Activated CD8-positive, alpha-beta memory T cell treated with anti-CD3 and anti-CD28 coated beads, Interleukin-2, amount 50 U/mL, for 24 hours (primary cell): ENCODE measurements around the gene IDH3B.
"Not testable (repeated sequence)": the region's sequence is repeated elsewhere in the genome, so short reads cannot be mapped to it uniquely, and the experiment has no call there.

Experiments used
- DNase-seq: peaks from one replicate; pipeline ENCODE4 v3.0.0-alpha.2; 2020; ENCODE audit errors: extremely low read depth

Gene IDH3B

GRCh38 chr20:2663887-2664719, at the start of gene IDH3B:
TSS of gene IDH3B (minus strand) at chr20:2664216. CDS start at chr20:2664188, 28 bp downstream.
- peak; percentile 92 for DNase-seq

GRCh38 chr20:2713285-2713684, 49.3 kb upstream of the IDH3B start:
- DNase-seq: no peak

- DNase-seq: no peak
Measured at GRCh38 chr20:2709205-2709981, 45.4 kb upstream of the IDH3B start.

GRCh38 chr20:2708665-2709064, 44.6 kb upstream of the IDH3B start:
- no peak for DNase-seq

- DNase-seq: no peak
Measured at GRCh38 chr20:2708073-2708415, 44.0 kb upstream of the IDH3B start.

GRCh38 chr20:2707353-2708072, 43.5 kb upstream of the IDH3B start:
- DNase-seq: no peak

- DNase-seq: no peak
Measured at GRCh38 chr20:2706688-2707352, 42.8 kb upstream of the IDH3B start.

- no peak for DNase-seq
Measured at GRCh38 chr20:2705931-2706645, 42.1 kb upstream of the IDH3B start.

GRCh38 chr20:2703716-2704475, 39.9 kb upstream of the IDH3B start:
- no peak for DNase-seq

- no peak for DNase-seq
Measured at GRCh38 chr20:2701671-2702081, 37.7 kb upstream of the IDH3B start.

GRCh38 chr20:2700913-2701620, 37.1 kb upstream of the IDH3B start:
- DNase-seq: no peak

GRCh38 chr20:2699775-2700413, 35.9 kb upstream of the IDH3B start:
- no peak for DNase-seq

- DNase-seq: no peak
Measured at GRCh38 chr20:2698912-2699311, 34.9 kb upstream of the IDH3B start.

- DNase-seq: no peak
Measured at GRCh38 chr20:2698186-2698817, 34.3 kb upstream of the IDH3B start.

GRCh38 chr20:2697768-2698167, 33.8 kb upstream of the IDH3B start:
- DNase-seq: no peak

GRCh38 chr20:2696646-2697045, 32.6 kb upstream of the IDH3B start:
- no peak for DNase-seq

- not testable (repeated sequence) for DNase-seq
Measured at GRCh38 chr20:2695984-2696525, 32.0 kb upstream of the IDH3B start.

GRCh38 chr20:2695206-2695983, 31.4 kb upstream of the IDH3B start:
- DNase-seq: no peak
